HG03135 (cell line): Measurements from ENCODE around the gene NDUFB8.

ENCODE experiments used
- ATAC-seq: cut with Tn5 transposase; IDR thresholded peaks from one replicate; pipeline ENCODE4 v1.9.1; 2021; ENCODE audit warnings: mild to moderate bottlenecking, moderate library complexity; ENCODE audit not compliant: unreplicated experiment

The NDUFB8 gene

GRCh38 chr10:100537475-100537874, 7.8 kb upstream of the NDUFB8 start:
- no peak for ATAC-seq

GRCh38 chr10:100535715-100536353, 6.2 kb upstream of the NDUFB8 start, which contains the start of gene HIF1AN:
Gene HIF1AN (plus strand): TSS chr10:100535943. CDS start chr10:100535959, 16 bp downstream.
- peak; percentile 92 for ATAC-seq

- ATAC-seq, result peak; percentile 4
These were observed 5.7 kb upstream of the NDUFB8 start for GRCh38 chr10:100535338-100535714.

GRCh38 chr10:100534726-100535125, 5.1 kb upstream of the NDUFB8 start:
- ATAC-seq, result no peak

GRCh38 chr10:100531761-100532160, 2.1 kb upstream of the NDUFB8 start:
- no peak for ATAC-seq

- ATAC-seq, result peak; percentile 30
These were observed 673 bp downstream of the NDUFB8 start for GRCh38 chr10:100528921-100529474.

GRCh38 chr10:100528123-100528886, 1.4 kb downstream of the NDUFB8 start:
- ATAC-seq, result no peak

GRCh38 chr10:100524638-100525037, 5.0 kb downstream of the NDUFB8 start:
- ATAC-seq, result no peak

- ATAC-seq, result no peak
These were observed 5.5 kb downstream of the NDUFB8 start for GRCh38 chr10:100524206-100524605.

GRCh38 chr10:100522945-100523344, 6.7 kb downstream of the NDUFB8 start:
- no peak for ATAC-seq

GRCh38 chr10:100522107-100522801, 7.4 kb downstream of the NDUFB8 start:
- ATAC-seq, result no peak

- no peak for ATAC-seq
These were observed 8.9 kb downstream of the NDUFB8 start for GRCh38 chr10:100520811-100521210.

GRCh38 chr10:100519311-100520051, 10.2 kb downstream of the NDUFB8 start, which contains the start of gene SEC31B:
Gene SEC31B (minus strand): TSS chr10:100519861. CDS start chr10:100516952, 2,909 bp downstream.
- ATAC-seq, result no peak

GRCh38 chr10:100518761-100519241, 10.9 kb downstream of the NDUFB8 start:
- ATAC-seq, result no peak

GRCh38 chr10:100516847-100517246, 12.8 kb downstream of the NDUFB8 start:
- no peak for ATAC-seq

GRCh38 chr10:100515612-100516011, 14.1 kb downstream of the NDUFB8 start:
- no peak for ATAC-seq

- no peak for ATAC-seq
These were observed 18.9 kb downstream of the NDUFB8 start for GRCh38 chr10:100510533-100511308.

GRCh38 chr10:100509241-100509840, 20.3 kb downstream of the NDUFB8 start:
- no peak for ATAC-seq

GRCh38 chr10:100508691-100509150, 20.9 kb downstream of the NDUFB8 start:
- no peak for ATAC-seq
